Smooth muscle cell (in vitro differentiated cells): Measurements from ENCODE around the gene CSTPP1. TPM values are rescaled to one million over a fixed set of nuclear protein-coding genes. Genes with fewer than 3 reads are reported as not detected.

Experiments used
- DNase-seq: peaks from one replicate; lab custom pipeline; 2025; ENCODE audit not compliant: unreplicated experiment; lab: John Stamatoyannopoulos, UW
- H2AFZ ChIP-seq: fragments of 200-600 bp; sonication (generic); 2 replicates; pipeline ENCODE4 v1.6.0; 2016; ENCODE audit warnings: antibody characterized with exemption, low read depth, mild to moderate bottlenecking
- H3F3A ChIP-seq: fragments of 200-600 bp; sonication (generic); 2 replicates; pipeline ENCODE4 v1.6.0; 2017; ENCODE audit warnings: antibody characterized with exemption, low read depth
- H3K27ac ChIP-seq: fragments of 200-600 bp; sonication (generic); 2 replicates; pipeline ENCODE4 v1.5.1; 2016; ENCODE audit warnings: low read depth, mild to moderate bottlenecking
- H3K27me3 ChIP-seq: fragments of 200-600 bp; sonication (generic); 2 replicates; pipeline ENCODE4 v1.6.1; 2016; ENCODE audit warnings: low read depth, mild to moderate bottlenecking
- H3K36me3 ChIP-seq: fragments of 200-600 bp; sonication (generic); 2 replicates; pipeline ENCODE4 v1.5.1; 2016; ENCODE audit warnings: low read depth
- H3K4me1 ChIP-seq: fragments of 200-600 bp; sonication (generic); 2 replicates; pipeline ENCODE4 v1.5.1; 2016; ENCODE audit warnings: low read depth
- H3K4me2 ChIP-seq: fragments of 200-600 bp; sonication (generic); 2 replicates; pipeline ENCODE4 v1.6.0; 2016; ENCODE audit warnings: mild to moderate bottlenecking
- H3K4me3 ChIP-seq: fragments of 200-600 bp; sonication (generic); 2 replicates; pipeline ENCODE4 v1.5.1; 2016; ENCODE audit warnings: mild to moderate bottlenecking
- H3K79me2 ChIP-seq: fragments of 200-600 bp; sonication (generic); 2 replicates; pipeline ENCODE4 v1.6.0; 2016; ENCODE audit warnings: low read depth, mild to moderate bottlenecking
- H3K9ac ChIP-seq: fragments of 200-600 bp; sonication (generic); 2 replicates; pipeline ENCODE4 v1.6.0; 2016; ENCODE audit warnings: low read depth
- H3K9me3 ChIP-seq: fragments of 200-600 bp; sonication (generic); replicated peaks from 2 replicates; pipeline ENCODE4 v1.5.1; 2016; ENCODE audit warnings: low read depth
- H4K20me1 ChIP-seq: fragments of 200-600 bp; sonication (generic); 2 replicates; pipeline ENCODE4 v1.6.0; 2016; ENCODE audit warnings: low read depth
- WGBS: methylation state at CpG from one replicate; pipeline ENCODE4 v1.1.7; 2016; ENCODE audit warnings: low lambda C conversion rate; 5-methylcytosine and 5-hydroxymethylcytosine counted together
- polyA plus RNA-seq: library from polyadenylated mRNA; unstranded; fragments of >200 nt; fragmentation: Nextera tagmentation; extraction: Ambion mirVana; gene quantifications from 2 replicates; pipeline ENCODE4 v1.2.1, GENCODE V29; 2016
- total RNA-seq: library from RNA; depleted of rRNA; stranded (reverse); fragments of >200 nt; gene quantifications from 2 replicates; pipeline ENCODE4 v1.2.3, GENCODE V29; 2014
- TF ChIP-seq, protein P1 (sequence below): fragments of 200-600 bp; sonication (generic); IDR thresholded peaks from 2 replicates; pipeline ENCODE4 v1.5.1; 2017; ENCODE audit warnings: borderline replicate concordance, mild to moderate bottlenecking, antibody characterized with exemption; ENCODE audit not compliant: insufficient read depth, poor library complexity, severe bottlenecking

The CSTPP1 gene
- total and polyA plus RNA-seq, 2 experiments from 2014 or later, result 37.4 to 44.8 TPM

DNA sequence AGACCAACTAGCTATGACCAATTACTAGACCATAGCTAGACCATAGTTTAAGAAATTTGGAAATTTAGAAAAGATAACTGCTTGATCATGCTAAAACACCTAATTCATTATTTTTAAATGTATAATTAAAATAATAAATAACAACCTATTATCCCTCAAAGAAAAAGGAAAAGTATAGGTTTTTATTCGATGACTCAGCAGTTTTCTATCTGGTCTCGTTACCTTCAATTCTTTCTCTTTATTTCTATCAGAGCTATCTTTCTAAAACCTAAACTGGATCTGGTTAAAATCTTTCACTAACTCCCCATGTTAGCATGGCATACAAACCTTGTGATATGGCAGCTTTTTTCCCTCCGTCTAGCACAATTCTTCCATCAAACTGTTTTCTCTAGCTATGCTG, 27.3 kb downstream of the CSTPP1 start:
- H3K4me3 ChIP-seq, result no peak overlapping the region
- peaks cover 4% of the 10 kb centered on the region for H3K36me3 ChIP-seq
- H3K9me3 ChIP-seq, result no peaks in the 10 kb centered on the region
- H3K9ac ChIP-seq, result no peak overlapping the region
- no peak overlapping the region for H2AFZ ChIP-seq
- H3F3A ChIP-seq, result no peaks in the 10 kb centered on the region
- H3K27ac ChIP-seq, result no peak overlapping the region
- DNase-seq, result no peak
- H3K79me2 ChIP-seq, result peaks cover 16% of the 10 kb centered on the region
- H3K4me1 ChIP-seq, result no peaks in the 10 kb centered on the region
- TF ChIP-seq, protein P1, sequence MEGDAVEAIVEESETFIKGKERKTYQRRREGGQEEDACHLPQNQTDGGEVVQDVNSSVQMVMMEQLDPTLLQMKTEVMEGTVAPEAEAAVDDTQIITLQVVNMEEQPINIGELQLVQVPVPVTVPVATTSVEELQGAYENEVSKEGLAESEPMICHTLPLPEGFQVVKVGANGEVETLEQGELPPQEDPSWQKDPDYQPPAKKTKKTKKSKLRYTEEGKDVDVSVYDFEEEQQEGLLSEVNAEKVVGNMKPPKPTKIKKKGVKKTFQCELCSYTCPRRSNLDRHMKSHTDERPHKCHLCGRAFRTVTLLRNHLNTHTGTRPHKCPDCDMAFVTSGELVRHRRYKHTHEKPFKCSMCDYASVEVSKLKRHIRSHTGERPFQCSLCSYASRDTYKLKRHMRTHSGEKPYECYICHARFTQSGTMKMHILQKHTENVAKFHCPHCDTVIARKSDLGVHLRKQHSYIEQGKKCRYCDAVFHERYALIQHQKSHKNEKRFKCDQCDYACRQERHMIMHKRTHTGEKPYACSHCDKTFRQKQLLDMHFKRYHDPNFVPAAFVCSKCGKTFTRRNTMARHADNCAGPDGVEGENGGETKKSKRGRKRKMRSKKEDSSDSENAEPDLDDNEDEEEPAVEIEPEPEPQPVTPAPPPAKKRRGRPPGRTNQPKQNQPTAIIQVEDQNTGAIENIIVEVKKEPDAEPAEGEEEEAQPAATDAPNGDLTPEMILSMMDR, result no peak
- H3K4me2 ChIP-seq, result no peak overlapping the region
- no peaks in the 10 kb centered on the region for H3K27me3 ChIP-seq
- 99% methylated on average over 3 of the region's 3 CpGs for WGBS
- no peaks in the 10 kb centered on the region for H4K20me1 ChIP-seq

GRCh38 chr11:46966773-46967172, 30.2 kb downstream of the CSTPP1 start:
- TF ChIP-seq, protein P1, result no peak
- H3K9me3 ChIP-seq, result no peaks in the 10 kb centered on the region

GRCh38 chr11:46967962-46968361, 31.4 kb downstream of the CSTPP1 start:
- TF ChIP-seq, protein P1, result no peak
- no peak overlapping the region for H3K9ac ChIP-seq

More at GRCh38 chr11:46966773-46967172, 30.2 kb downstream of the CSTPP1 start:
- WGBS, result 86% methylated on average over 2 of the region's 2 CpGs
- Histone ChIP-seq H3K4me1 (no peaks in the 10 kb centered on the region), H3F3A (no peaks in the 10 kb centered on the region), H3K9ac (no peak overlapping the region), H3K27me3 (no peaks in the 10 kb centered on the region), H3K4me2 (no peak overlapping the region), H2AFZ (no peak overlapping the region), H3K27ac (no peak overlapping the region), H4K20me1 (peaks cover 6% of the 10 kb centered on the region), H3K4me3 (no peak overlapping the region), H3K79me2 (peaks cover 14% of the 10 kb centered on the region), H3K36me3 (no peaks in the 10 kb centered on the region)
- no peak for DNase-seq

DNA sequence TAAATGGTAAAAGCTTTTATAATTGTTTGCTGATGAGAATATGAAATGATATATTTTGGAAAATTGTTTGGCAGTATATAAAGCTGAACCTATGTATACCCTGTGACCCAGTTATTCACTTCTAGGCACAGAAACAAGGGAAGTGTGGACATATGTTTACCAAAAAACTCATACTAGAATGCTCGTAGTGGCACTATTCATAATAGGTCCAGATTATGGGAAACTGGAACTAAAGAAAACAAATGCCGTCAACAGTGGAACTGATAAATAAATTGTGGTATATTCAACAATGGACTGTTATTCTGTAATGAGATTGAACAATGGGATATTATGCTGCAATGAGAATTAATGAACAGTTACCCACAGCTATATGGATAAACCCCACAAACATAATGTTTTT, 32.8 kb downstream of the CSTPP1 start:
- Histone ChIP-seq H3K4me3 (no peak overlapping the region), H4K20me1 (peaks cover 6% of the 10 kb centered on the region)
- WGBS, result 93% methylated on average over 2 of the region's 2 CpGs

More at GRCh38 chr11:46967962-46968361, 31.4 kb downstream of the CSTPP1 start:
- Histone ChIP-seq H3K9me3 (no peaks in the 10 kb centered on the region), H3F3A (no peaks in the 10 kb centered on the region), H2AFZ (no peak overlapping the region), H3K4me1 (no peaks in the 10 kb centered on the region), H3K79me2 (peaks cover 14% of the 10 kb centered on the region), H3K36me3 (no peaks in the 10 kb centered on the region), H3K4me3 (no peak overlapping the region), H4K20me1 (peaks cover 6% of the 10 kb centered on the region), H3K27me3 (no peaks in the 10 kb centered on the region), H3K4me2 (no peak overlapping the region), H3K27ac (no peak overlapping the region)
- DNase-seq, result no peak
- WGBS, result 96% methylated on average over 2 of the region's 2 CpGs

More for the DNA sequence above, 32.8 kb downstream of the CSTPP1 start:
- no peaks in the 10 kb centered on the region for H3K27me3 ChIP-seq
- H3K4me2 ChIP-seq, result no peak overlapping the region
- no peak overlapping the region for H3K9ac ChIP-seq
- H3K27ac ChIP-seq, result no peak overlapping the region
- H3F3A ChIP-seq, result no peaks in the 10 kb centered on the region
- H2AFZ ChIP-seq, result no peak overlapping the region
- H3K79me2 ChIP-seq, result peaks cover 7% of the 10 kb centered on the region
- no peaks in the 10 kb centered on the region for H3K4me1 ChIP-seq
- no peaks in the 10 kb centered on the region for H3K36me3 ChIP-seq
- no peak for DNase-seq
- no peaks in the 10 kb centered on the region for H3K9me3 ChIP-seq
- TF ChIP-seq, protein P1, result no peak
